ENCODE results near the gene FGF14.

The FGF14 gene

GRCh38 chr13:102299366-102299765 lies 102.5 kb downstream of the FGF14 start:
- no peak for TF ChIP-seq TAF1 (IDR thresholded peaks at IDR 0.05; ENCODE audit: borderline replicate concordance, low read depth, low read length)
- FAIRE-seq (no peak), DNase-seq (ENCODE audit: insufficient read length) (no peak)

GRCh38 chr13:102298051-102298450 lies 103.8 kb downstream of the FGF14 start:
- TF ChIP-seq POLR2AphosphoS5 (IDR thresholded peaks at IDR 0.05; ENCODE audit: low read depth, low read length) = no peak
- no peak for TF ChIP-seq TAF1 (IDR thresholded peaks at IDR 0.05; ENCODE audit: borderline replicate concordance, low read depth, low read length)
- TF ChIP-seq POLR2A (IDR thresholded peaks at IDR 0.05; ENCODE audit: low read depth, low read length) = no peak
- DNase-seq (ENCODE audit: insufficient read length) = no peak
- no peak for FAIRE-seq

GRCh38 chr13:102295316-102296048 lies 106.4 kb downstream of the FGF14 start:
- no peak for DNase-seq (ENCODE audit: insufficient read length)
- TF ChIP-seq TAF1 (IDR thresholded peaks at IDR 0.05; ENCODE audit: borderline replicate concordance, low read depth, low read length) = no peak
- TF ChIP-seq POLR2A (IDR thresholded peaks at IDR 0.05; ENCODE audit: low read depth, low read length) = no peak
- TF ChIP-seq POLR2AphosphoS5 (IDR thresholded peaks at IDR 0.05; ENCODE audit: low read depth, low read length) = no peak
- no peak for FAIRE-seq

GRCh38 chr13:102294407-102295018 lies 107.3 kb downstream of the FGF14 start:
- TF ChIP-seq POLR2A (IDR thresholded peaks at IDR 0.05; ENCODE audit: low read depth, low read length) = no peak
- TF ChIP-seq TAF1 (IDR thresholded peaks at IDR 0.05; ENCODE audit: borderline replicate concordance, low read depth, low read length) = no peak
- TF ChIP-seq POLR2AphosphoS5 (IDR thresholded peaks at IDR 0.05; ENCODE audit: low read depth, low read length) = no peak
- FAIRE-seq = no peak
- DNase-seq (ENCODE audit: insufficient read length) = no peak

GRCh38 chr13:102293723-102294122 lies 108.1 kb downstream of the FGF14 start:
- no peak for DNase-seq (ENCODE audit: insufficient read length)
- no peak for TF ChIP-seq POLR2AphosphoS5 (IDR thresholded peaks at IDR 0.05; ENCODE audit: low read depth, low read length)
- TF ChIP-seq POLR2A (IDR thresholded peaks at IDR 0.05; ENCODE audit: low read depth, low read length) = no peak
- TF ChIP-seq TAF1 (IDR thresholded peaks at IDR 0.05; ENCODE audit: borderline replicate concordance, low read depth, low read length) = no peak
- no peak for FAIRE-seq

GRCh38 chr13:102291587-102292218 lies 110.1 kb downstream of the FGF14 start:
- TF ChIP-seq TAF1 (IDR thresholded peaks at IDR 0.05; ENCODE audit: borderline replicate concordance, low read depth, low read length) (no peak), POLR2A (IDR thresholded peaks at IDR 0.05; ENCODE audit: low read depth, low read length) (no peak), POLR2AphosphoS5 (IDR thresholded peaks at IDR 0.05; ENCODE audit: low read depth, low read length) (no peak)
- no peak for FAIRE-seq
- no peak for DNase-seq (ENCODE audit: insufficient read length)

- TF ChIP-seq TAF1 (IDR thresholded peaks at IDR 0.05; ENCODE audit: borderline replicate concordance, low read depth, low read length) (no peak), POLR2A (IDR thresholded peaks at IDR 0.05; ENCODE audit: low read depth, low read length) (no peak), POLR2AphosphoS5 (IDR thresholded peaks at IDR 0.05; ENCODE audit: low read depth, low read length) (no peak)
- FAIRE-seq (no peak), DNase-seq (ENCODE audit: insufficient read length) (no peak)
Measured at GRCh38 chr13:102289606-102290005, 112.2 kb downstream of the FGF14 start.

GRCh38 chr13:102286326-102286725 lies 115.5 kb downstream of the FGF14 start:
- DNase-seq (ENCODE audit: insufficient read length) = no peak
- TF ChIP-seq POLR2AphosphoS5 (IDR thresholded peaks at IDR 0.05; ENCODE audit: low read depth, low read length) (no peak), TAF1 (IDR thresholded peaks at IDR 0.05; ENCODE audit: borderline replicate concordance, low read depth, low read length) (no peak), POLR2A (IDR thresholded peaks at IDR 0.05; ENCODE audit: low read depth, low read length) (no peak)
- FAIRE-seq = no peak

GRCh38 chr13:102280366-102280765 lies 121.5 kb downstream of the FGF14 start:
- no peak for DNase-seq (ENCODE audit: insufficient read length)
- FAIRE-seq = no peak
- TF ChIP-seq POLR2AphosphoS5 (IDR thresholded peaks at IDR 0.05; ENCODE audit: low read depth, low read length) (no peak), TAF1 (IDR thresholded peaks at IDR 0.05; ENCODE audit: borderline replicate concordance, low read depth, low read length) (no peak), POLR2A (IDR thresholded peaks at IDR 0.05; ENCODE audit: low read depth, low read length) (no peak)

GRCh38 chr13:102277286-102277685 lies 124.6 kb downstream of the FGF14 start:
- TF ChIP-seq POLR2AphosphoS5 (IDR thresholded peaks at IDR 0.05; ENCODE audit: low read depth, low read length) = no peak
- TF ChIP-seq TAF1 (IDR thresholded peaks at IDR 0.05; ENCODE audit: borderline replicate concordance, low read depth, low read length) = no peak
- TF ChIP-seq POLR2A (IDR thresholded peaks at IDR 0.05; ENCODE audit: low read depth, low read length) = no peak
- DNase-seq (ENCODE audit: insufficient read length) (no peak), FAIRE-seq (no peak)

GRCh38 chr13:102276404-102276803 lies 125.4 kb downstream of the FGF14 start:
- DNase-seq (ENCODE audit: insufficient read length) (no peak), FAIRE-seq (no peak)
- TF ChIP-seq TAF1 (IDR thresholded peaks at IDR 0.05; ENCODE audit: borderline replicate concordance, low read depth, low read length) (no peak), POLR2A (IDR thresholded peaks at IDR 0.05; ENCODE audit: low read depth, low read length) (no peak), POLR2AphosphoS5 (IDR thresholded peaks at IDR 0.05; ENCODE audit: low read depth, low read length) (no peak)

- DNase-seq (ENCODE audit: insufficient read length) = no peak
Measured at GRCh38 chr13:102275969-102276368, 125.9 kb downstream of the FGF14 start.

More at GRCh38 chr13:102275969-102276368, 125.9 kb downstream of the FGF14 start:
- TF ChIP-seq POLR2A (IDR thresholded peaks at IDR 0.05; ENCODE audit: low read depth, low read length) = no peak
- no peak for TF ChIP-seq TAF1 (IDR thresholded peaks at IDR 0.05; ENCODE audit: borderline replicate concordance, low read depth, low read length)
- no peak for TF ChIP-seq POLR2AphosphoS5 (IDR thresholded peaks at IDR 0.05; ENCODE audit: low read depth, low read length)
- no peak for FAIRE-seq
